Measurements from ENCODE around the gene UBE2G1. TPM values are rescaled to one million over a fixed set of nuclear protein-coding genes. Genes with fewer than 3 reads are reported as not detected.

The UBE2G1 gene
- total and polyA plus RNA-seq, 2 of the 13 experiments (the other 11 are each of a cell fraction or from before 2014, with no cell fraction given): 27.9 to 42.6 TPM

DNA sequence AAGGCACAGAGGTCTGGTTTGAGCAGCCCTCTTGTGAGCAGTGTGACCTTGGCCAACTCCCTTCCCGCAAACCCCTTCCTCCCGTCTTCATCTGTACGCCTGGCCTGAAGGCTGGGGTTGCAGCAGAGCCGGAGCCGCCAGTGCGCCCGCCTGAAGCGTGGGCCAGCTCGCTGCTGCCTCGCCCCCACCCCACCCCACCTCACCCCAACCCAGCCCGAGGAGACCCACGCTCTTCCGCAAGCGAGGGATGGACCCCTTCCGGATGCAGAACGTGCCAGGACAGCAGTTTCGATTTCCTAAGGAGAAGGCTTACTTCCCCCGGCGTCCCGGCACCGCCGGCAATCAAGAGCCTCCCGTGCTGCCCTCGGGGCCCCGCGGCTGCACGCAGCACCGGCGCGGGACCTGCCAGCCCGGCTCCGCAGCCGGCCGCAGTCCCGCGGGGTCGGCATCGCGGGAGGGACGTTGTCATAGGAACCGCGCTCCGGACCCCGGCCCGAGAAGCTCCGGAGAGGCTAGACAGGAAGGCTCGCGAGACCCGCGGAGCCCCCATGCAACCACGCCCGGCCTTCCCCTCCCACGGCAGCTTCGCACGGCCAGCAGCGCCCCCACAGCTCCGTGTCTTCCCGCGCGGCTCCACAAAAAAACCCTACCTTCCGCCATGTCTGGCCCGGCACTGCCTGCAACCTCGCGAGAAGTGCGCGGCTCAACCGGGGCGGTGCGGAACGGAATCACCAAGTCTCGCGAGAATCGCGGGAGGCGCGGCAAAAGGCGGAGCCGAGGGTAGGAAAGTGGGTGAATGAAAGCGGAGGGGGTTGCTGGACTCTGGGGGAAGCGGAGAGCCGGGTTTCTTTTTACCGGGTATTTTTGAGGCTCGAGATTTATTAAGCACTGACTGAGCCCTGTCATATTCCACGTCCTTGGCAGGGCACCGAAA, 102.9 kb downstream of the UBE2G1 start, which contains the start of gene ANKFY1 (continued):
- TF ChIP-seq SKI (IDR thresholded peaks at IDR 0.05; ENCODE audit: partially characterized antibody) (no peak), ZNF280D (CRISPR knock-in tag; IDR thresholded peaks at IDR 0.05) (peak; percentile 35; the same call in 1 of the 2 replicates), FOXK1 (CRISPR knock-in tag; IDR thresholded peaks at IDR 0.05; ENCODE audit: borderline replicate concordance, low read depth) (peak; percentile 13; the same call in 1 of the 2 replicates), DMAP1 (CRISPR knock-in tag; IDR thresholded peaks at IDR 0.05) (peak; percentile 70; the same call in 1 of the 2 replicates), MTA1 (CRISPR knock-in tag; IDR thresholded peaks at IDR 0.05; ENCODE audit: borderline replicate concordance) (peak; percentile 74; the same call in 1 of the 2 replicates), HOXA9 (CRISPR knock-in tag; IDR thresholded peaks at IDR 0.05; ENCODE audit: borderline replicate concordance) (no peak), ZNF3 (CRISPR knock-in tag; IDR thresholded peaks at IDR 0.05) (no peak), ZNF335 (CRISPR knock-in tag; IDR thresholded peaks at IDR 0.05) (no peak), ZNF710 (CRISPR knock-in tag; IDR thresholded peaks at IDR 0.05; ENCODE audit: borderline replicate concordance) (no peak), HMGXB4 (CRISPR knock-in tag; IDR thresholded peaks at IDR 0.05; ENCODE audit: borderline replicate concordance in 1 of 2, low read depth in 1 of 2) (peak in 1 of 2 experiments; percentile 76; a peak in 2 of 4 replicates), RAD21 (CRISPR knock-in tag; IDR thresholded peaks at IDR 0.05) (peak; percentile 19; the same call in 1 of the 2 replicates), ZNF33B (CRISPR knock-in tag; IDR thresholded peaks at IDR 0.05) (no peak), ARHGAP35 (CRISPR knock-in tag; IDR thresholded peaks at IDR 0.05; ENCODE audit: borderline replicate concordance) (peak; percentile 66; the same call in 1 of the 2 replicates), ZKSCAN8 (CRISPR knock-in tag; IDR thresholded peaks at IDR 0.05; ENCODE audit: borderline replicate concordance) (0 out of 2 replicates have a peak, but pooled peaks have one; percentile 58), HNRNPLL (IDR thresholded peaks at IDR 0.05; ENCODE audit: low read depth, low read length, poor library complexity, severe bottlenecking) (peak; percentile 89), TEAD2 (CRISPR knock-in tag; IDR thresholded peaks at IDR 0.05) (no peak), ZNF34 (CRISPR knock-in tag; IDR thresholded peaks at IDR 0.05; ENCODE audit: borderline replicate concordance) (peak; percentile 69; the same call in 1 of the 2 replicates)
- TF ChIP-seq, protein P1, sequence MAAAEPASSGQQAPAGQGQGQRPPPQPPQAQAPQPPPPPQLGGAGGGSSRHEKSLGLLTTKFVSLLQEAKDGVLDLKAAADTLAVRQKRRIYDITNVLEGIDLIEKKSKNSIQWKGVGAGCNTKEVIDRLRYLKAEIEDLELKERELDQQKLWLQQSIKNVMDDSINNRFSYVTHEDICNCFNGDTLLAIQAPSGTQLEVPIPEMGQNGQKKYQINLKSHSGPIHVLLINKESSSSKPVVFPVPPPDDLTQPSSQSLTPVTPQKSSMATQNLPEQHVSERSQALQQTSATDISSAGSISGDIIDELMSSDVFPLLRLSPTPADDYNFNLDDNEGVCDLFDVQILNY (CRISPR knock-in tag; conservative IDR thresholded peaks at IDR 0.05): peak; percentile 63; the same call in 1 of the 2 replicates
- TF ChIP-seq, protein P2, sequence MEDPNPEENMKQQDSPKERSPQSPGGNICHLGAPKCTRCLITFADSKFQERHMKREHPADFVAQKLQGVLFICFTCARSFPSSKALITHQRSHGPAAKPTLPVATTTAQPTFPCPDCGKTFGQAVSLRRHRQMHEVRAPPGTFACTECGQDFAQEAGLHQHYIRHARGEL (CRISPR knock-in tag; IDR thresholded peaks at IDR 0.05): no peak

Measured in HepG2 (cell line).